Stimulated activated CD8-positive, alpha-beta memory T cell treated with anti-CD3 and anti-CD28 coated beads, Interleukin-15, amount 100 ng/mL, for 24 hours (primary cell): ENCODE results near the gene PCDHA3.
"Not testable (repeated sequence)": the region's sequence is repeated elsewhere in the genome, so short reads cannot be mapped to it uniquely, and the experiment has no call there.

Experiments used
- DNase-seq: peaks from one replicate; pipeline ENCODE4 v3.0.0-alpha.2; 2020; ENCODE audit warnings: low read depth

Gene PCDHA3

DNA sequence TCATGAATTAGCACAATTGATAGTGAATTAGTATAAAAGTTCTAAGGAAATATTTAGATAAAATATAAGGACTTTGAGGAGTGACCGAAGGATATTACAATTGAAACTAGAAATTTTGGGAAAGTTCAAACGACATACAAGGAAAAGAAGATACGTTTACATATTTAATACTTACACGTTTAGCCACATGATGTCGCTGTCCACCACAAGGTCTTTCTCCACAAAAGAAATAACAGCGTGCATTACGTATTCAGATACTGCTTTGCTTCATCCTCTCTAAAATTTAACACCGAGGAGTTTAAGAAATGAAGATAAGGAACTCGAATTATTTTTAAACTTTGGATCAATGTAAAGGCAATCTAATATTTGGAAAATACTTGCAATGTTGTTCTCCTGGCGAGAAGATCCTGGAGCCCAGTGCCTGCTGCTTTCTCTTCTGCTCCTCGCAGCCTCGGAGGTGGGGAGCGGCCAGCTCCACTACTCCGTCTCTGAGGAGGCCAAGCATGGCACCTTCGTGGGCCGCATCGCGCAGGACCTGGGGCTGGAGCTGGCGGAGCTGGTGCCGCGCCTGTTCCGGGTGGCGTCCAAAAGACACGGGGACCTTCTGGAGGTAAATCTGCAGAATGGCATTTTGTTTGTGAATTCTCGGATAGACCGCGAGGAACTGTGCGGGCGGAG, at the start of gene PCDHA3:
PCDHA3 (plus strand) TSS at position 242 of the 678 bp plus-strand sequence.
- DNase-seq: no peak

DNA sequence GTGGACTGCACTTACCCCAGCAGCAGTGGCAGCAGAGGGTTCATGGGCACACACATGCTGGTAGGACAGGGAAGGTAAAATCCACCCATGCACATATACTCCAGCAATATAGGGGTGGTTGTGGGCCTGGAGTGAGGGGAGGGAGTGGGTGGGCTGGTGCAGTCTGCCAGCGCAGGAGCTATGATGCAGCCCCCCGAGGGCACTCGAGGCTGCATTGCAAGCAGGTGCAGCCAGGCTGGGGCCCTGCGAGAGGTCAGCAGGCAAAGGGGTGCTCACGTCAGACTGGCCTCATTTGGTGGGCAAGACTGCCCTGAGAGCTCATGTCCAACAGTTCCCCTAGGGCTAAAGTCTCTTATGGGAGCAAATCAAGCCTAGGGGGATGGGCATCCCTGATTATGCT, 47.3 kb upstream of the PCDHA3 start:
- DNase-seq: no peak

DNA sequence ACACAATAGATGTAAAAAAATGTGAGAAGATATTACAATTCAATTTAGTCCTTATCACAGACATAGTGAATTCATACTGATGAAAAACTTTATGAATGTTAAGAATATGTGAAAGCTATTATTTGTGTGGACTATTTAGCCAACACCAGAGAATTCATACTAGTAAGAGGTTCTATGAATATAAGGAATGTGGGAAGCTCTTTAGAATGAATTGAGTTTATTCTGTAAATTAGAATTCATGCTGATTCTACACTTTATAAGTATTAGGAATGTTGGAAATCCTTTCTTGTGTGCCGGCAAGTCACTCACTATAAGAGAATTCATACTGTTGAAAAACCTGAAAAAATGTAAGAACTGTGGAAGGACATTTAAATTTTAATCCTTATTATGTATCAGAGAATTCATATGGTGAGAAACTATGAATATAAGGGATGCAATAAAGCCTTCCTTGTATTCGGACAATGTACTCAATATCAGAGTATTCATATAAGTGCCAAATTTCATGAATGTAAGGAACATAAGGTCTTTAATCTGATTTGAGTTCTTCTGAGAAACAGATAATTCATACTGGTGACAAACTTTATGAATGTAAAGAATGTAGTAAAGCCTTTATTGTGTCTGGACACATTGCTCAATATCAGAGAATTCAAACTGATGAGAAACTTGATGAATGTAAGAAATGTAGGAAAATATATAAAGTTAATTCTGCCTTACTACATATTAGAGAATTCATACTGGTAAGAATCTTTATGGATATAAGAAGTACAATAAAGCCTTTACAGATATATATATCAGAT, 36.5 kb upstream of the PCDHA3 start:
- DNase-seq: no peak

DNA sequence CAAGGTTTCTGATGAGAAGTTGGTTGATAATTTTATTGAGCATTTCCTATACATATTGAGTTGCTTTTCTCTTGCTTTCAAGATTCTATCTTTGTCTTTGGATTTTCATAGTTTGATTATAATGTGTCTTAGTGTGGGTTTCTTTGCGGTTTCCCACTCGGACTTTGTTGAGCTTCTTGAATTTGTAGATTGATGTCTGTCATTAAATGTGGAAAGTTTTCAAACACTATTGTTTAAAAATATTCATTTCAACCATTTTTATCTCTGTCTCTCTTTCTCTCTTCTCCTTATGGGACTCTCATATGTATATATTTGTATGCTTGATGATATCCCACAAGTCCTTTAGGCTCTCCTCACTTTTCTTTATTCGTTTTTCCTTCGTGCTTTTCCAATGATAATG, 33.4 kb upstream of the PCDHA3 start:
- DNase-seq: no peak

DNA sequence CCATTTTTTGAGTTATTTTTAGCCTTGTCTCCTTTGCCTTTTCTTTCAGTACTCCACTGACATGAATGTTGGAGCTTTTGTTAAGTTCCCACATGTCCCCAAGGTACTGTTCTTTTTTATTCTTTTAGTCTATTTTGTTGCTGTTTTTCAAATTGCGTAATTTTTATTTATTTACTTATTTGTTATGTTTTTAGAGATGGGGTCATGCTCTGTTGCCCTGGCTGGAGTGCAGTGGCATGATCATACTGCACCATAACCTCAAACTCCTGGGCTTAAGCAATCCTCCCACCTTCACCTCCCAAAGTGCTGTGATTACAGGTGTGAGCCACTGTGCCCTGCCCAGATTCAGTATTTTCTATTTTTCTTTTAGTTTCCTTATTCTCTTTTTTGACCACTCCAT, 20.3 kb upstream of the PCDHA3 start:
- no peak for DNase-seq

DNA sequence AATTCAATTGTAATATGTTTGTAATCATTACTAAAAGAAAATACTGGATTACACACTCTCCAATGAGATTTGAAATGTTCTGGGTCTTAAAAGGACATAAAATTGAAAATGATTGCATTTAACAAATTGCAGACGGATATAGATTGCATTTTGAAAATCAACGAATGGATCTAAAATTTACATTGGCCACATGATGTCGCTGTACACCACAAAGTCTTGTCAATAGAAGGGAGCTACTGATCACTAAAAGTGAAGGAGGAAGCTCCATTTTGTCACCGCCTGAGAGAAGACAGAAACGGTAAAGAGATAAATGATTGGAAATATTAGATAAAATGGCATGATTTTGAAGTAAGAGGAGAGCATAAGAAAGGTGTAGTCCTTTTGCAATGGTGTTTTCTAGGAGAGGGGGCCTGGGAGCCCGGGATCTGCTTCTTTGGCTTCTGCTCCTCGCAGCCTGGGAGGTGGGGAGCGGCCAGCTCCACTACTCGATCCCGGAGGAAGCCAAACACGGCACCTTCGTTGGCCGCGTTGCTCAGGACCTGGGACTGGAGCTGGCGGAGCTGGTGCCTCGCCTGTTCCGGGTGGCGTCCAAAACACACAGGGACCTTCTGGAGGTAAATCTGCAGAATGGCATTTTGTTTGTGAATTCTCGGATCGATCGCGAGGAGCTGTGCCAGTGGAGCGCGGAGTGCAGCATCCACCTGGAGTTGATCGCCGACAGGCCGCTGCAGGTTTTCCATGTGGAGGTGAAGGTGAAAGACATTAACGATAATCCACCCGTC, 14.8 kb upstream of the PCDHA3 start, which contains the start of gene PCDHA1:
PCDHA1 (plus strand) TSS at position 236 of the 782 bp plus-strand sequence.
- no peak for DNase-seq

DNA sequence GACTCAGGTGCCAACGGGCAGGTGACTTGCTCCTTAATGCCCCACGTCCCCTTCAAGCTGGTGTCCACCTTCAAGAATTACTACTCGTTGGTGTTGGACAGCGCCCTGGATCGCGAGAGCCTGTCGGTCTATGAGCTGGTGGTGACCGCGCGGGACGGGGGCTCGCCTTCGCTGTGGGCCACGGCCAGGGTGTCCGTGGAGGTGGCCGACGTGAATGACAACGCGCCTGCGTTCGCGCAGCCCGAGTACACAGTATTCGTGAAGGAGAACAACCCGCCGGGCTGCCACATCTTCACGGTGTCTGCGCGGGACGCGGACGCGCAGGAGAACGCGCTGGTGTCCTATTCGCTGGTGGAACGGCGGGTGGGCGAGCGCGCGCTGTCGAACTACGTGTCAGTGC, 13.4 kb upstream of the PCDHA3 start:
- not testable (repeated sequence) for DNase-seq

DNA sequence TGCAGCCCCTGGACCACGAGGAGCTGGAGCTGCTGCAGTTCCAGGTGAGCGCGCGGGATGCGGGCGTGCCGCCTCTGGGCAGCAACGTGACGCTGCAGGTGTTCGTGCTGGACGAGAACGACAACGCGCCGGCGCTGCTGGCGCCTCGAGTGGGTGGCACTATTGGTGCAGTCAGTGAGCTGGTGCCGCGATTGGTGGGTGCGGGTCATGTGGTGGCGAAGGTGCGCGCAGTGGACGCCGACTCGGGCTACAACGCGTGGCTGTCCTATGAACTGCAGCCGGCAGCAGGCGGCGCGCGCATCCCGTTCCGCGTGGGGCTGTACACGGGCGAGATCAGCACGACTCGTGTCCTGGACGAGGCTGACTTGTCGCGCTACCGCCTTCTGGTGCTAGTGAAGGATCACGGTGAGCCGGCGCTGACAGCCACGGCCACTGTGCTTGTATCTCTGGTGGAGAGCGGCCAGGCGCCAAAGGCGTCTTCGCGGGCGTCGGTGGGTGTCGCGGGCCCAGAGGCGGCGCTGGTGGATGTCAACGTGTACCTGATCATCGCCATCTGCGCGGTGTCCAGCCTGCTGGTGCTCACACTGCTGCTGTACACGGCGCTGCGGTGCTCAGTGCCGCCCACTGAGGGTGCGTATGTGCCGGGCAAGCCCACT, 12.9 kb upstream of the PCDHA3 start:
- DNase-seq: not testable (repeated sequence)

DNA sequence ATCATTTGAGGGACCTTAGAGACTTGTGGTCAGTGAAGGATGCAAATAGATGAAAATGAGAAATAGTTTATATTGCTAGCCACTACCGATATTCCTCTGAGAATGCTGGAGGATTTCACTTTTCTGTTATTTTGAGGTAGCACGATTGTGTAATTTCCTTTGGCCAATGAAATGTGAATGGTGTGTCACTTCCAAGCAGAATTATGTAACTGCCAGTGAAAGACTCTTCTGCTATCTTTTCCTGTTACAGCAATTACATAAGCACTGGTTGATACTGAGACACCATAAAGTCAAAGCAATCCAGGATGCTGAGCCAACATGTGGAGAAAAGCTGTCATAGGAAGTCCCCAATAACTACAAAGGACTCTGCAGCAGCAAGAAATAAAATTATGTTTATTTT, 9.8 kb upstream of the PCDHA3 start:
- DNase-seq: no peak

DNA sequence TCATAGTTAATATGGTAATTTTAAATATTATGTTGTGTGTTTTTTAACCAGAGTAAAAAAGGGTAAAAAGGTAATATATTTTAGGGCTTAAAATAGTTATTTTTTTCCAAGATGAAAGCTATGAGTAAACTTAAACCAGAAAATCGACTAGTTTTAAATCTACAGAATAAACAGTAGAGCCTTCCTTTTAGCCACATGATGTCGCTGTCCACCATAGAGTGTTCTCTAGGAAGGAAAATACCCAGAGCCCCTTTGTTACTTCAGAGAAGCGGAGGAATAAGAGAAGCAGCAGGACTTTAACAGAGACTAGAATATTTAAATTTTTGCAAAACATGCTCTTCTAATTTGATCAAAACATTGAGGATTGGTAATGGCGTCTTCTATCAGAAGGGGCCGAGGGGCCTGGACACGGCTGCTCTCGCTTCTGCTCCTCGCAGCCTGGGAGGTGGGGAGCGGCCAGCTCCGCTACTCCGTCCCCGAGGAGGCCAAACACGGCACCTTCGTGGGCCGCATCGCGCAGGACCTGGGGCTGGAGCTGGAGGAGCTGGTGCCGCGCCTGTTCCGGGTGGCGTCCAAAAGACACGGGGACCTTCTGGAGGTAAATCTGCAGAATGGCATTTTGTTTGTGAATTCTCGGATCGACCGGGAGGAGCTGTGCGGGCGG, 6.1 kb upstream of the PCDHA3 start, which contains the start of gene PCDHA2:
PCDHA2 (plus strand) TSS at position 258 of the 664 bp plus-strand sequence.
- no peak for DNase-seq

DNA sequence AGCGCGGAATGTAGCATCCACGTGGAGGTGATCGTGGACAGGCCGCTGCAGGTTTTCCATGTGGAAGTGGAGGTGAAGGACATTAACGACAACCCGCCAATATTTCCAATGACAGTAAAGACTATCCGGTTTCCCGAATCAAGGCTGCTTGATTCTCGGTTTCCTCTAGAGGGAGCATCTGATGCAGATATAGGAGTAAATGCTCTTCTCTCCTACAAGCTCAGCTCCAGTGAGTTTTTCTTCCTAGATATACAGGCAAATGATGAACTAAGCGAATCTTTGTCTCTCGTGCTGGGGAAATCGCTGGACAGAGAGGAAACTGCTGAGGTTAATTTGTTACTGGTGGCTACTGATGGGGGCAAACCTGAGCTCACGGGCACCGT, 5.6 kb upstream of the PCDHA3 start:
- DNase-seq: no peak

DNA sequence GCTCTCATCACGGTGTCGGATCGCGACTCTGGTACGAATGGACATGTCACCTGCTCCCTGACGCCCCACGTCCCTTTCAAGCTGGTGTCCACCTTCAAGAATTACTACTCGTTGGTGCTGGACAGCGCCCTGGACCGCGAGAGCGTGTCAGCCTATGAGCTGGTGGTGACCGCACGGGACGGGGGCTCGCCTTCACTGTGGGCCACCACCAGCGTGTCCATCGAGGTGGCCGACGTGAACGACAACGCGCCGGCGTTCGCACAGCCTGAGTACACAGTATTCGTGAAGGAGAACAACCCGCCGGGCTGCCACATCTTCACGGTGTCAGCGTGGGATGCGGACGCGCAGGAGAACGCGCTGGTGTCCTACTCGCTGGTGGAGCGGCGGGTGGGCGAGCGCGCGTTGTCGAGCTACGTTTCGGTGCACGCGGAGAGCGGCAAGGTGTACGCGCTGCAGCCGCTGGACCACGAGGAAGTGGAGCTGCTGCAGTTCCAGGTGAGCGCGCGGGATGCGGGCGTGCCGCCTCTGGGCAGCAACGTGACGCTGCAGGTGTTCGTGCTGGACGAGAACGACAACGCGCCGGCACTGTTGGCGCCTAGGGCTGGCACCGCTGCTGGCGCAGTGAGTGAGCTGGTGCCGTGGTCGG, 4.7 kb upstream of the PCDHA3 start:
- DNase-seq: not testable (repeated sequence)

DNA sequence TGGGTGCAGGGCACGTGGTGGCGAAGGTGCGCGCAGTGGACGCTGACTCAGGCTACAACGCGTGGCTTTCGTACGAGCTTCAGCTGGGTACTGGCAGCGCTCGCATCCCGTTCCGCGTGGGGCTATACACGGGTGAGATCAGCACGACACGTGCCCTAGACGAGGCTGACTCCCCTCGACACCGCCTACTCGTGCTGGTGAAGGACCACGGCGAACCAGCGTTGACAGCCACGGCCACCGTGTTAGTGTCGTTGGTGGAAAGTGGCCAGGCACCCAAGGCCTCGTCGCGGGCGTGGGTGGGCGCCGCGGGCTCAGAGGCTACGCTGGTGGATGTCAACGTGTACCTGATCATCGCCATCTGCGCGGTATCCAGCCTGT, 4.2 kb upstream of the PCDHA3 start:
- no peak for DNase-seq

DNA sequence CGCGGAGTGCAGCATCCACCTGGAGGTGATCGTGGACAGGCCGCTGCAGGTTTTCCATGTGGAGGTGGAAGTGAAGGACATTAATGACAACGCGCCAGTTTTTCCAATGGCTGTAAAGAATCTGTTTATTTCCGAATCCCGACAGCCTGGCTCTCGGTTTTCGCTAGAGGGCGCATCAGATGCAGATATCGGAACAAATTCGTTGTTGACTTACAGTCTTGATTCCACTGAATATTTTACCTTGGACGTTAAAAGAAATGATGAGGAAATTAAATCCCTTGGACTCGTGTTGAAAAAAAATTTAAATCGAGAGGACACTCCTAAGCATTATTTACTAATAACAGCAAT, 611 bp downstream of the PCDHA3 start:
- no peak for DNase-seq

DNA sequence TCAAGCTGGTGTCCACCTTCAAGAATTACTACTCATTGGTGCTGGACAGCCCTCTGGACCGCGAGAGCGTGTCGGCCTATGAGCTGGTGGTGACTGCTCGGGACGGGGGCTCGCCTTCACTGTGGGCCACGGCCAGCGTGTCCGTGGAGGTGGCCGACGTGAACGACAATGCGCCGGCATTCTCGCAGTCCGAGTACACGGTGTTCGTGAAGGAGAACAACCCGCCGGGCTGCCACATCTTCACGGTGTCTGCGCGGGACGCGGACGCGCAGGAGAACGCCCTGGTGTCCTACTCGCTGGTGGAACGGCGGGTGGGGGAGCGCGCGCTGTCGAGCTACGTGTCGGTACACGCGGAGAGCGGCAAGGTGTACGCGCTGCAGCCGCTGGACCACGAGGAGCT, 1.5 kb downstream of the PCDHA3 start:
- not testable (repeated sequence) for DNase-seq

DNA sequence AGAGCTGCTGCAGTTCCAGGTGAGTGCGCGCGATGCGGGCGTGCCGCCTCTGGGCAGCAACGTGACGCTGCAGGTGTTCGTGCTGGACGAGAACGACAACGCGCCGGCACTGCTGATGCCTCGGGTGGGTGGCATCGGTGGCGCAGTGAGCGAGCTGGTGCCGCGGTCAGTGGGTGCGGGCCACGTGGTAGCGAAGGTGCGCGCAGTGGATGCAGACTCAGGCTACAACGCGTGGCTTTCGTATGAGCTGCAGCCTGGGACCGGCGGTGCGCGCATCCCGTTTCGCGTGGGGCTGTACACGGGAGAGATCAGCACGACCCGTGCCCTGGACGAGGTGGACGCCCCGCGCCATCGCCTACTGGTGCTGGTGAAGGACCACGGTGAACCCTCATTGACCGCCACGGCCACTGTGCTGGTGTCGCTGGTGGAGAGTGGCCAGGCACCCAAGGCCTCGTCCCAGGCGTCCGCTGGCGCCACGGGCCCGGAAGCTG, 2.0 kb downstream of the PCDHA3 start:
- no peak for DNase-seq

DNA sequence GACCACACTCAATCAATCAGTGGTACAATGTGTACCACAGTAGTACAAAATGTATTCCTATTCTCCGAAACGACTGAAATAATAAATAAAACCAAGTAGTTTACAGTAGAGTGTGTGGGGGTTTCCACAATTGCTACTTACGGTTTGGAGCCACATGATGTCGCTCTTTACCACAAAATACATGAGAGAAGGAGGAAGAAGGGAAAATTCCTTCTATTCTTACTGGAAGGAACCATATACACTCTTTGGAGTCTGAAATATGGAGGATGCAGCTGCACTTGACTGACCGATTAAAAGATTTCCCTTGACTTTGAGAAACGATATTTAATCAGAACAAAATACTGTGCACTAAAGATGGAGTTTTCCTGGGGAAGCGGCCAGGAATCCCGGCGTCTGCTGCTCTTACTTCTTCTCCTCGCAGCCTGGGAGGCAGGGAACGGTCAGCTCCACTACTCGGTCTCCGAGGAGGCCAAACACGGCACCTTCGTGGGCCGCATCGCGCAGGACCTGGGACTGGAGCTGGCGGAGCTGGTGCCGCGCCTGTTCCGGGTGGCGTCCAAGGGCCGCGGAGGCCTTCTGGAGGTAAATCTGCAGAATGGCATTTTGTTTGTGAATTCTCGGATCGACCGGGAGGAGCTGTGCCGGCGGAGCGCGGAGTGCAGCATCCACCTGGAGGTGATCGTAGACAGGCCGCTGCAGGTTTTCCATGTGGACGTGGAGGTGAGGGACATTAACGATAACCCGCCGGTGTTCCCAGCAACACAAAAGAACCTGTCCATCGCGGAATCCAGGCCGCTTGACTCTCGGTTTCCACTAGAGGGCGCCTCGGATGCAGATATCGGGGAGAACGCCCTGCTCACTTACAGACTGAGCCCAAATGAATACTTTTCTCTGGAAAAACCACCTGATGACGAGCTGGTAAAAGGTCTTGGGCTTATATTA, 6.2 kb downstream of the PCDHA3 start, which contains the start of gene PCDHA4:
PCDHA4 (plus strand) TSS at position 235 of the 942 bp plus-strand sequence.
- no peak for DNase-seq

DNA sequence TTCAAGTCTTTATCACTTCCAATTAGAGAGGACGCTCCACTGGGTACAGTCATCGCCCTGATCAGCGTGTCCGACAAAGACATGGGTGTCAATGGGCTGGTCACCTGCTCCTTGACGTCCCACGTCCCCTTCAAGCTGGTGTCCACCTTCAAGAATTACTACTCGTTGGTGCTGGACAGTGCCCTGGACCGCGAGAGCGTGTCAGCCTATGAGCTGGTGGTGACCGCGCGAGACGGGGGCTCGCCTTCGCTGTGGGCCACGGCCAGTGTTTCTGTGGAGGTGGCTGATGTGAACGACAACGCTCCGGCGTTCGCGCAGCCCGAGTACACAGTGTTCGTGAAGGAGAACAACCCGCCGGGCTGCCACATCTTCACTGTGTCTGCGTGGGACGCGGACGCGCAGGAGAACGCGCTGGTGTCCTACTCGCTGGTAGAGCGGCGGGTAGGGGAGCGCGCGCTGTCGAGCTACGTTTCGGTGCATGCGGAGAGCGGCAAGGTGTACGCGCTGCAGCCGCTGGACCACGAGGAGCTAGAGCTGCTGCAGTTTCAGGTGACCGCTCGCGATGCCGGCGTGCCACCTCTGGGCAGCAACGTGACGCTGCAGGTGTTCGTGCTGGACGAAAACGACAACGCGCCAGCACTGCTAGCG, 7.5 kb downstream of the PCDHA3 start:
- DNase-seq: not testable (repeated sequence)

DNA sequence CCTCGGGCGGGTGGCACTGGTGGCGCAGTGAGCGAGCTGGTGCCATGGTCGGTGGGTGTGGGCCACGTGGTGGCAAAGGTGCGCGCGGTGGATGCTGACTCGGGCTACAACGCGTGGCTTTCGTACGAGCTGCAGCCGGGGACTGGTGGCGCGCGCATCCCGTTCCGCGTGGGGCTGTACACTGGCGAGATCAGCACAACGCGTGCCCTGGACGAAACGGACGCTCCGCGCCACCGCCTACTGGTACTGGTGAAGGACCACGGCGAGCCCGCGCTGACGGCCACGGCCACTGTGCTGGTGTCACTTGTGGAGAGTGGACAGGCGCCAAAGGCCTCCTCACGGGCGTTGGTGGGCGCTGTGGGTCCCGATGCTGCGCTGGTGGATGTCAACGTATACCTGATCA, 8.0 kb downstream of the PCDHA3 start:
- no peak for DNase-seq
